HEK293 (cell line): Measurements from ENCODE around the gene ANAPC2.

Experiments
- CTCF ChIP-seq: fragments of 450-650 bp; formaldehyde crosslinking; IDR thresholded peaks from 2 replicates; pipeline ENCODE4 v1.5.1; 2016; ENCODE audit warnings: missing biosample characterization, missing genetic modification characterization
- ELK4 ChIP-seq: IDR thresholded peaks from 2 replicates; pipeline ENCODE4 v1.6.1; 2011; ENCODE audit warnings: mild to moderate bottlenecking, low read depth, low read length, borderline replicate concordance
- GFI1B ChIP-seq: fragments of 450-650 bp; formaldehyde crosslinking; IDR thresholded peaks from 2 replicates; pipeline ENCODE4 v1.5.1; 2016; ENCODE audit warnings: missing biosample characterization, missing genetic modification characterization
- HIC1 ChIP-seq: fragments of 450-650 bp; formaldehyde crosslinking; IDR thresholded peaks from 2 replicates; pipeline ENCODE4 v1.5.1; 2016; ENCODE audit warnings: missing biosample characterization, missing genetic modification characterization
- KLF1 ChIP-seq: fragments of 450-650 bp; formaldehyde crosslinking; IDR thresholded peaks from 2 replicates; pipeline ENCODE4 v1.5.1; 2016; ENCODE audit warnings: missing biosample characterization, missing genetic modification characterization
- KLF7 ChIP-seq: fragments of 450-650 bp; formaldehyde crosslinking; IDR thresholded peaks from 2 replicates; pipeline ENCODE4 v1.5.1; 2016; ENCODE audit warnings: missing biosample characterization, missing genetic modification characterization, borderline replicate concordance
- MYNN ChIP-seq: fragments of 450-650 bp; formaldehyde crosslinking; IDR thresholded peaks from 2 replicates; pipeline ENCODE4 v1.5.1; 2016; ENCODE audit warnings: missing biosample characterization, missing genetic modification characterization, borderline replicate concordance
- PRDM1 ChIP-seq: fragments of 450-650 bp; formaldehyde crosslinking; IDR thresholded peaks from 2 replicates; pipeline ENCODE4; 2016; ENCODE audit warnings: missing biosample characterization, missing genetic modification characterization
- ZBTB44 ChIP-seq: fragments of 450-650 bp; IDR thresholded peaks from 2 replicates; pipeline ENCODE4 v1.5.1; 2018; ENCODE audit warnings: missing biosample characterization, mild to moderate bottlenecking, missing genetic modification characterization
- ZBTB6 ChIP-seq: fragments of 450-650 bp; formaldehyde crosslinking; IDR thresholded peaks from 2 replicates; pipeline ENCODE4 v1.5.1; 2017; ENCODE audit warnings: missing biosample characterization, missing genetic modification characterization
- ZFP37 ChIP-seq: fragments of 450-650 bp; formaldehyde crosslinking; IDR thresholded peaks from 2 replicates; pipeline ENCODE4 v1.5.1; 2016; ENCODE audit warnings: missing biosample characterization, missing genetic modification characterization
- ZNF10 ChIP-seq: fragments of 450-650 bp; formaldehyde crosslinking; IDR thresholded peaks from 2 replicates; pipeline ENCODE4 v1.5.1; 2017; ENCODE audit warnings: missing biosample characterization, missing genetic modification characterization
- ZNF174 ChIP-seq: fragments of 450-650 bp; formaldehyde crosslinking; IDR thresholded peaks from 2 replicates; pipeline ENCODE4 v1.5.0; 2017; ENCODE audit warnings: missing biosample characterization, mild to moderate bottlenecking, missing genetic modification characterization
- ZNF18 ChIP-seq: fragments of 450-650 bp; formaldehyde crosslinking; IDR thresholded peaks from 2 replicates; pipeline ENCODE4 v1.5.1; 2016; ENCODE audit warnings: missing biosample characterization, missing genetic modification characterization
- ZNF184 ChIP-seq: fragments of 450-650 bp; IDR thresholded peaks from 2 replicates; pipeline ENCODE4 v1.5.1; 2018; ENCODE audit warnings: missing biosample characterization, mild to moderate bottlenecking, missing genetic modification characterization
- ZNF24 ChIP-seq: fragments of 450-650 bp; formaldehyde crosslinking; IDR thresholded peaks from 2 replicates; pipeline ENCODE4 v1.5.1; 2016; ENCODE audit warnings: missing biosample characterization, missing genetic modification characterization
- ZNF292 ChIP-seq: fragments of 450-650 bp; formaldehyde crosslinking; IDR thresholded peaks from 2 replicates; pipeline ENCODE4 v1.5.1; 2016; ENCODE audit warnings: low read depth, missing biosample characterization, missing genetic modification characterization, borderline replicate concordance
- ZNF302 ChIP-seq: fragments of 450-650 bp; formaldehyde crosslinking; IDR thresholded peaks from 2 replicates; pipeline ENCODE4 v1.5.1; 2016; ENCODE audit warnings: missing biosample characterization, missing genetic modification characterization, low read depth
- ZNF366 ChIP-seq: fragments of 450-650 bp; formaldehyde crosslinking; conservative IDR thresholded peaks from 2 replicates; pipeline ENCODE4 v1.5.1; 2016; ENCODE audit warnings: missing biosample characterization, missing genetic modification characterization
- ZNF423 ChIP-seq: fragments of 450-650 bp; formaldehyde crosslinking; IDR thresholded peaks from 2 replicates; pipeline ENCODE4 v1.5.1; 2016; ENCODE audit warnings: missing biosample characterization, missing genetic modification characterization
- ZNF530 ChIP-seq: fragments of 450-650 bp; formaldehyde crosslinking; IDR thresholded peaks from 2 replicates; pipeline ENCODE4 v1.5.1; 2016; ENCODE audit warnings: low read depth, missing biosample characterization, missing genetic modification characterization
- ZNF560 ChIP-seq: fragments of 450-650 bp; formaldehyde crosslinking; IDR thresholded peaks from 2 replicates; pipeline ENCODE4 v1.5.1; 2017; ENCODE audit warnings: missing biosample characterization, missing genetic modification characterization, borderline replicate concordance
- ZNF623 ChIP-seq: fragments of 450-650 bp; formaldehyde crosslinking; IDR thresholded peaks from 2 replicates; pipeline ENCODE4 v1.5.1; 2016; ENCODE audit warnings: missing biosample characterization, missing genetic modification characterization
- ZNF629 ChIP-seq: fragments of 450-650 bp; formaldehyde crosslinking; IDR thresholded peaks from 2 replicates; pipeline ENCODE4 v1.5.1; 2017; ENCODE audit warnings: missing biosample characterization, missing genetic modification characterization
- ZNF664 ChIP-seq: fragments of 450-650 bp; formaldehyde crosslinking; IDR thresholded peaks from 2 replicates; pipeline ENCODE4 v1.5.1; 2016; ENCODE audit warnings: missing biosample characterization, missing genetic modification characterization
- ZNF701 ChIP-seq: fragments of 450-650 bp; formaldehyde crosslinking; IDR thresholded peaks from 2 replicates; pipeline ENCODE4 v1.5.1; 2016; ENCODE audit warnings: missing biosample characterization, missing genetic modification characterization
- ZNF76 ChIP-seq: fragments of 450-650 bp; formaldehyde crosslinking; IDR thresholded peaks from 2 replicates; pipeline ENCODE4; 2016; ENCODE audit warnings: low read depth, missing biosample characterization, missing genetic modification characterization, borderline replicate concordance
- ZNF837 ChIP-seq: fragments of 450-650 bp; formaldehyde crosslinking; IDR thresholded peaks from 2 replicates; pipeline ENCODE4 v1.5.1; 2016; ENCODE audit warnings: missing biosample characterization, missing genetic modification characterization
- ZNF843 ChIP-seq: fragments of 450-650 bp; formaldehyde crosslinking; IDR thresholded peaks from 2 replicates; pipeline ENCODE4 v1.5.1; 2016; ENCODE audit warnings: missing biosample characterization, missing genetic modification characterization

The ANAPC2 gene

GRCh38 chr9:137188086-137188489 lies 272 bp downstream of the ANAPC2 start (continued):
- no peak for TF ChIP-seq HIC1 (tag by site-specific recombination)
- TF ChIP-seq GFI1B (tag by site-specific recombination): 0 out of 2 replicates have a peak, but pooled peaks have one; percentile 52
- no peak for TF ChIP-seq KLF7 (tag by site-specific recombination)
- TF ChIP-seq CTCF: no peak; the same call in 1 of the 2 replicates
- no peak for TF ChIP-seq ZNF623
- no peak for TF ChIP-seq ZNF843
- no peak for TF ChIP-seq ZBTB6
- TF ChIP-seq ZNF366 (tag by site-specific recombination): no peak
- no peak for TF ChIP-seq ZNF184
- no peak for TF ChIP-seq ELK4
- TF ChIP-seq ZNF560 (tag by site-specific recombination): no peak
- no peak for TF ChIP-seq ZNF629 (tag by site-specific recombination)
- no peak for TF ChIP-seq KLF1 (tag by site-specific recombination)
- no peak for TF ChIP-seq ZNF292 (tag by site-specific recombination)
- TF ChIP-seq ZNF174: no peak
- no peak for TF ChIP-seq ZNF302 (tag by site-specific recombination)
- TF ChIP-seq ZNF18 (tag by site-specific recombination): no peak
- TF ChIP-seq ZNF530: no peak
- no peak for TF ChIP-seq ZNF701 (tag by site-specific recombination)
- no peak for TF ChIP-seq ZNF664 (tag by site-specific recombination)
- TF ChIP-seq ZNF76 (tag by site-specific recombination): no peak
- TF ChIP-seq ZBTB44: no peak
- peak; percentile 74; the same call in 1 of the 2 replicates for TF ChIP-seq ZFP37 (tag by site-specific recombination)
- TF ChIP-seq ZNF10: no peak; the same call in 1 of the 2 replicates
- TF ChIP-seq PRDM1: no peak
- peak; percentile 88; the same call in 1 of the 2 replicates for TF ChIP-seq ZNF837
- TF ChIP-seq ZNF423: 0 out of 2 replicates have a peak, but pooled peaks have one; percentile 6
- no peak for TF ChIP-seq MYNN (tag by site-specific recombination)
- no peak for TF ChIP-seq ZNF24 (tag by site-specific recombination)
